ENCODE results near the gene ATXN7L1.

DNA sequence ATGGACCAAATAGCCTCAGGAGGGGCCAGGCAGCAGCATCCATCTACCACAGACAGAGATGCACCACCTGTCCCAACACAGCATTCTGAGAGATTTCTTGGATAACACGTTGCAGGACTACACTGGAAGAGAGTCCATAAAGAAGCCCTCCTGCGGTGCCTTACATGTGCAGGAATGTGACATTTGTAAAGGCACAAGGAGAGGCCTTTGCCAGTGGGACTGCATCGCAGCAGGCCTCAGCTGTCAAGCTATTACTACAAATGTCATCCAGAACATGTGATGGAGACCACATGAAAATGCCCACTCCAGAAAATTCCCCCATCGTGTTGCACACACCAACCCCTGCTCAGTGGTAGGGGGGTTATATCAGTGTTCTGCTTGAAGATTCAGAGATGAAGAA lies 77.4 kb downstream of the ATXN7L1 start:
- TF ChIP-seq POLR2A (IDR thresholded peaks at IDR 0.05) (no peak), POLR2AphosphoS5 (IDR thresholded peaks at IDR 0.05) (no peak), CTCF (IDR thresholded peaks at IDR 0.05) (no peak), EP300 (IDR thresholded peaks at IDR 0.05; ENCODE audit: low read depth) (no peak)
